Adipocyte (in vitro differentiated cells): Measurements from ENCODE around the gene THY1.
A peak's percentile ranks its signal among the peaks of the same experiment; 100 is the strongest.

Source experiments
- DNase-seq: peaks from one replicate; pipeline ENCODE4 v3.0.0-alpha.2; 2015; ENCODE audit warnings: low read depth
- H3K27me3 ChIP-seq: replicated peaks from 2 replicates; pipeline ENCODE4 v1.7.0; 2013; ENCODE audit warnings: mild to moderate bottlenecking, low read length, moderate library complexity; ENCODE audit not compliant: control insufficient read depth, insufficient read depth
- H3K36me3 ChIP-seq: 2 replicates; pipeline ENCODE4 v1.7.0; 2013; ENCODE audit warnings: low read length, mild to moderate bottlenecking, moderate library complexity; ENCODE audit not compliant: control insufficient read depth, insufficient read depth, severe bottlenecking
- H3K4me1 ChIP-seq: 2 replicates; pipeline ENCODE4 v1.7.0; 2013; ENCODE audit warnings: mild to moderate bottlenecking, low read length, moderate library complexity; ENCODE audit not compliant: control insufficient read depth, insufficient read depth
- H3K4me3 ChIP-seq: 2 replicates; pipeline ENCODE4 v1.7.0; 2013; ENCODE audit warnings: mild to moderate bottlenecking, low read length, moderate library complexity
- H3K9ac ChIP-seq: 2 replicates; pipeline ENCODE4 v1.7.0; 2013; ENCODE audit warnings: mild to moderate bottlenecking, low read length, moderate library complexity
- H3K9me3 ChIP-seq: 2 replicates; pipeline ENCODE4 v1.7.0; 2013; ENCODE audit warnings: mild to moderate bottlenecking, low read length, moderate library complexity; ENCODE audit not compliant: control insufficient read depth

The THY1 gene

DNA sequence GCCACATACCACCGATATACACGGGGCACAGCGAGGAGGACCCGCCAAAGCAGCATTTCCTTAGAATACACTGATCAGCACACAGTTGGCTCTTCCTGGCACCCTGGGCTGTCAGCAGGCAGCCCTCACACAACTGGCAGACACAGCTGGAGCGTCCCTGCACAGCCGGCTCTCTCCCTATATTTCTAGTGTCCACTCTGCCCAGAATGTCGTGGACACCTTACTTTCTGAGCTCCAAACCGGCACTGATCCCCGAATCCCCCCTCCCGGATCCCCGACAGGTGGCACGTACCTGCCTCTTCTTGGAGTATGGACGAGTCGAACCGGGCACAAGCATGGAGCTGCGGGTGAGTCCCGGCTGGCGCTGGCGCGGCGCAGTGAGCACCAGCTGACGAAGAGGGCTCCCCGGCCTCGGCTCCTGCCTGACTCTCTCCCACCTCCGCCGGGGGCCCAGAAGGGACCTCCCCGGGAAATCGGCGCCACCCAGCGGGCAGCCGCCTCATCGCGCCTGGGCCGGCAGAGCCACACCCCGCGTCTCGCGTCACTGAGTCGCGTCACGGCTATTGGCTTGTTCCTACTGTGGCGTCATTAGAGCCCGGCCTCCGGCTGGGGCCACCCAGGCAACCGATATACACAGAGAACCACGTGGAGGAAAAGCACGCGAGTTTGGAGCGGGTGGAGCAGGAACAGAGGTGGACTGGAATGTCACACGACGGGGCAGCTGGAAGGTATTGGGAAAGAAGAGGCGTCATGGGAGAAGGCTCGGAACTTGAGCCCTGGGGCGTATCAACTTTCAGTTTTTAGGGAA, 41.6 kb downstream of the THY1 start, which contains the start of gene USP2:
Gene USP2, minus strand, starts transcription at position 510 of the 808 bp plus-strand sequence. CDS start 8,210 bp downstream, outside the sequence.
- Histone ChIP-seq H3K9me3 (no peaks in the 10 kb centered on the region), H3K27me3 (no peaks in the 10 kb centered on the region), H3K4me1 (peaks cover 20% of the 10 kb centered on the region), H3K9ac (peak within 1 kb of the TSS; percentile 74), H3K4me3 (peak within 1 kb of the TSS; percentile 83), H3K36me3 (no peaks in the 10 kb centered on the region)
- DNase-seq: peak; percentile 99

DNA sequence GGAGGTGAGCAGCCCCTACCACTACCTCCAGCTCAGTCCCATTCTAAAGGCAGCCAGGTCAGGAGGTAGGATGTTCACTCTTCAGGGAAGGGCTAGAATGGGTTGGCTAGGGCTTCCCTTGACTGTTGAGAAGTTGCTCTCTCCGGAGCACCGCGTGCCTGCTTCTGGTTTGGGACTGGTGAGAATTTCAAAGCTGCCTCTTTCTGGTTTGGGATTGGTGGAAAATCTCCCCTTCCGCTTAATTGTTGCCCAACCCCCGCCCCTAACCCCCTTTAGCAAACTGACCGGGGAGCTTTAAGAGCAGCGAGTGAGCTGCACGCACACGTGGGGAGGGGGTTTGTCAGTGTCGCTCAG, 42.2 kb downstream of the THY1 start:
- DNase-seq: no peak

GRCh38 chr11:119380160-119380826, 42.7 kb downstream of the THY1 start:
- no peaks in the 10 kb centered on the region for H3K9me3 ChIP-seq
- no peak overlapping the region for H3K4me3 ChIP-seq
- no peaks in the 10 kb centered on the region for H3K27me3 ChIP-seq
- no peaks in the 10 kb centered on the region for H3K36me3 ChIP-seq
- peaks cover 31% of the 10 kb centered on the region for H3K4me1 ChIP-seq
- DNase-seq: no peak
- H3K9ac ChIP-seq: no peak overlapping the region

More for the DNA sequence above, 42.2 kb downstream of the THY1 start:
- Histone ChIP-seq H3K27me3 (no peaks in the 10 kb centered on the region), H3K4me3 (peak overlapping the region; percentile 83), H3K36me3 (no peaks in the 10 kb centered on the region), H3K4me1 (peaks cover 26% of the 10 kb centered on the region), H3K9me3 (no peaks in the 10 kb centered on the region), H3K9ac (peak overlapping the region; percentile 74)

GRCh38 chr11:119378851-119379465, 44.0 kb downstream of the THY1 start:
- H3K36me3 ChIP-seq: no peaks in the 10 kb centered on the region
- no peaks in the 10 kb centered on the region for H3K9me3 ChIP-seq
- no peaks in the 10 kb centered on the region for H3K27me3 ChIP-seq
- no peak for DNase-seq
- peaks cover 41% of the 10 kb centered on the region for H3K4me1 ChIP-seq
- no peak overlapping the region for H3K4me3 ChIP-seq
- no peak overlapping the region for H3K9ac ChIP-seq

- H3K4me1 ChIP-seq: peaks cover 41% of the 10 kb centered on the region
- DNase-seq: no peak
These were observed 44.9 kb downstream of the THY1 start for GRCh38 chr11:119377961-119378667.

DNA sequence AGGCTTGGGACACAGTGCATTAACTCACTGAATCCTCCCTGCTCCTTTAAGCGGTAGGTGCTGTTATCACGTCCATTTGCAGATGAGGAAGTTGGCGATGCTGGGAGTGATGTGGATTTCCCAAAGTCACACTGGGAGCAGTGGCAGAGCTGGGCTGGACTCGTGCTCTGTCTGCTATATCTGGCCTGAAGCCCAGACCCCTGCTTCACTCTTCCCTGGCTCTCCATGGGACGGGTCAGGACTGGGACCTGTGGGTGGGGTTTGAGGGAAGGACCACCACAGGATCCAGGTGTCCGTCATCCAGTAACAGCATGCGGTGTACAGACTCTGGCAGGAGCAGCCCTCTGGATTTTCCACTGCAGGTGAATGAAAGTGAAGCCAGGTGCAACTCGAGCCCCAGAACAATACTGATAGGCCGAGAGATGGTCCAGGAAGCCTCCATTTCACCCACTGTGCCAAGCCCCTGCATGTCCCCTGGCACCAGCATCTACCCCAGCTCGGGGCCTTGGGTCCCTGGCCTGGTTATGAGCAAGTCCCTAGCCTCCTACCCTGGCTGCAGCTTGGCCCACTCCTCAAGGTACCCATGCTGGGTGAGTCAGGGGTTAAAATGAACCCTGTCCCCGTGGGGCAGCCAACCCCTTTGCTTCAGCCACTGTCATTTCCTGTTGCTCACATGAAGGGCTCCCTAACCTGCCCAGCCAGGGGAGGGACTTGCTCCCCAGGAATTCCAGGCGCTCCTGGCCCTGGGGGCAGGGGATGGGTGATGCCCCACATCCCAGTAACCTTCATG, 45.7 kb downstream of the THY1 start:
- Histone ChIP-seq H3K27me3 (no peaks in the 10 kb centered on the region), H3K4me1 (peaks cover 41% of the 10 kb centered on the region), H3K4me3 (no peak overlapping the region)

More at GRCh38 chr11:119377961-119378667, 44.9 kb downstream of the THY1 start:
- Histone ChIP-seq H3K27me3 (no peaks in the 10 kb centered on the region), H3K4me3 (no peak overlapping the region), H3K9ac (no peak overlapping the region), H3K9me3 (no peaks in the 10 kb centered on the region), H3K36me3 (no peaks in the 10 kb centered on the region)

DNA sequence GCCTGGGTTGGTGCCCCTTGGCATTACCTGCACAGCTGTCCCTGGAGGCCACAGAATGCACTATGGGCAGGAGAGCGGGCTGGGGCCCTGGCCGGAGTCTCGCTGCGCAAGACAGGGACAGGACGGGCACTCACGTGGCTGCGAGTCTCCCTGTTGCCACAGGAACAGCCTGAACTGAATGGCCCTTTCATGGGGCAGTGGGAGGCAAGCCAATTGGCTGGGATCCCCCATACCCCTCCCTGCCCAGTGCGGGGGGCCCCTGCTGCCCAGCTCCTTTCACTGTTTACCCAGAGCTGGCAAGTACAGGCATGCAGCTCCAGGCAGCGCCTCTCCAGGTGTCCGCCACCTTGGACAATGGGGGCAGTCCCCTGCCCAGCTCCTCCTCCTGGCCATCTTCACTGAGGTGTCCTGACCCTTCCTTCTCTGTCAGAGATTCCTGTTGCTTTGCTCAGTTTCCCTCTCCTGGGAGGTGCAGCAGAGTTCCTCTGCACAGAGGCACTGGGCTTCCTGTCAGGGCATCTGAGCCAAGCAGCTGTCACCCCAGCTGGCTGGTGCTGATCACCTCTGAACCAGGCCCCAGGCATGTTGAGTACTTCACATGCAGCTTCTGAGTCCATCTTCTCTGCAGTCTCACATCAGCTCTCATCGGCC, 46.6 kb downstream of the THY1 start:
- Histone ChIP-seq H3K4me3 (no peak overlapping the region), H3K9ac (peak overlapping the region; percentile 7), H3K9me3 (no peaks in the 10 kb centered on the region), H3K27me3 (no peaks in the 10 kb centered on the region), H3K4me1 (peaks cover 34% of the 10 kb centered on the region), H3K36me3 (no peaks in the 10 kb centered on the region)
- no peak for DNase-seq

More for the DNA sequence above, 45.7 kb downstream of the THY1 start:
- Histone ChIP-seq H3K9ac (no peak overlapping the region), H3K36me3 (no peaks in the 10 kb centered on the region), H3K9me3 (no peaks in the 10 kb centered on the region)
- DNase-seq: no peak

GRCh38 chr11:119375337-119376196, 47.4 kb downstream of the THY1 start:
- Histone ChIP-seq H3K27me3 (no peaks in the 10 kb centered on the region), H3K4me1 (peaks cover 32% of the 10 kb centered on the region)
- no peak for DNase-seq

DNA sequence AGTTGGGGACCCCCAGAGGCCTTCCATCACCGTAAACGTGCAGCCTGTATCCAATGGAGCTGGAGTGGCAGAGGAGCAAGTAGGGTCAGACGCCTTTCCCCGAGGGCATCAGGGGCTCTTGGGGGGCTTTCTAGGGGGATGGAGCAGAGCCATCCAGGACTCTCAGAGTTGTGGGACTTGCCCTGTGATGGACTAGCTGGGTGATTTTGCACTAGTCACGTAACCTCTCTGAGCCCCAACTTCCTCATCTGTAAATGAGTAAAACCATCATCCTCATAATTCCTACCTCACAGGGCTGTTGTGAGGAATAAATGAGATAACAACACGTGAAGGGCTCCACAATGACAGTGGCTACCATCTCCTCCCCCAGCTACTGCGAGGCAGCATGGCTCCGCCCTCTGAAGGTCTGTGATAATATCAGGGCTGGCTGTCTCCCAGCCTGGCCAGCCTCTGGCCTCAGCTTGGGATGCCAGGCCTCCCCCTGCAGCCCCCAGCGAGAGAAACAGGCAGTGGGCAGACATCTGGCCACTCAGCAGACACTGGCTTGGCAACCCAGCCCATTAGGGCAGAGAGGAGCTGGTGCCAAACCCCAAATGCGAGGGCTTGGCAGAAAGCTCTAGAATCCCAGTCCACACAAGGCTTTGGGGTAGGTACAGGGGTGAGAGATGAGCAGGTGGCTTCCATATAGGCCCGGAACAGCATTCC, 48.2 kb downstream of the THY1 start:
- no peaks in the 10 kb centered on the region for H3K36me3 ChIP-seq
- no peaks in the 10 kb centered on the region for H3K9me3 ChIP-seq
- peaks cover 36% of the 10 kb centered on the region for H3K4me1 ChIP-seq
- H3K27me3 ChIP-seq: no peaks in the 10 kb centered on the region
- no peak overlapping the region for H3K9ac ChIP-seq
- no peak overlapping the region for H3K4me3 ChIP-seq
- DNase-seq: no peak

More at GRCh38 chr11:119375337-119376196, 47.4 kb downstream of the THY1 start:
- Histone ChIP-seq H3K9ac (peak overlapping the region; percentile 7), H3K9me3 (no peaks in the 10 kb centered on the region), H3K36me3 (no peaks in the 10 kb centered on the region), H3K4me3 (no peak overlapping the region)
